OCI-LY3 (cell line): ENCODE measurements around the gene CACNB4.
A peak's percentile ranks its signal among the peaks of the same experiment; 100 is the strongest.
"Not testable (repeated sequence)": the region's sequence is repeated elsewhere in the genome, so short reads cannot be mapped to it uniquely, and the experiment has no call there.

Experiments used
- H2AFZ ChIP-seq: fragments of 200-600, 300-600 bp; shearing (Covaris generic); 2 replicates; pipeline ENCODE4 v1.6.0; 2014; ENCODE audit warnings: antibody characterized with exemption, low read depth, low read length
- H3K27ac ChIP-seq: fragments of 200-600, 300-600 bp; sonication (generic); 2 replicates; pipeline ENCODE4 v1.5.1; 2014; ENCODE audit warnings: mild to moderate bottlenecking, low read length, moderate library complexity, mixed read lengths
- H3K27me3 ChIP-seq: fragments of 200-600, 300-600 bp; sonication (generic); 2 replicates; pipeline ENCODE4 v1.6.1; 2014; ENCODE audit warnings: low read depth, low read length, mixed read lengths
- H3K36me3 ChIP-seq: fragments of 200-600, 300-600 bp; sonication (generic); replicated peaks from 2 replicates; pipeline ENCODE3; 2014; ENCODE audit warnings: low read depth, low read length, mixed read lengths
- H3K4me1 ChIP-seq: fragments of 300-600, 200-600 bp; sonication (generic); 2 replicates; pipeline ENCODE4 v1.6.1; 2014; ENCODE audit warnings: low read length, mixed read lengths
- H3K4me2 ChIP-seq: fragments of 200-600, 300-600 bp; sonication (generic); 2 replicates; pipeline ENCODE4 v1.6.1; 2014; ENCODE audit warnings: low read length, mixed read lengths
- H3K4me3 ChIP-seq: fragments of 300-600, 200-600 bp; sonication (generic); 2 replicates; pipeline ENCODE4 v1.5.1; 2014; ENCODE audit warnings: antibody characterized with exemption, mild to moderate bottlenecking, low read length, moderate library complexity
- H3K79me2 ChIP-seq: fragments of 300-600, 200-600 bp; shearing (Covaris generic); 2 replicates; pipeline ENCODE4 v1.6.1; 2014; ENCODE audit warnings: mild to moderate bottlenecking, low read length, mixed read lengths
- H3K9ac ChIP-seq: fragments of 300-600, 200-600 bp; shearing (Covaris generic); 2 replicates; pipeline ENCODE4 v1.6.0; 2014; ENCODE audit warnings: mild to moderate bottlenecking, low read length, moderate library complexity
- H3K9me3 ChIP-seq: fragments of 200-600, 300-600 bp; shearing (Covaris generic); 2 replicates; pipeline ENCODE4 v1.6.1; 2014; ENCODE audit warnings: low read length, mixed read lengths; ENCODE audit not compliant: insufficient read depth
- H4K20me1 ChIP-seq: fragments of 200-600, 300-600 bp; sonication (generic); 2 replicates; pipeline ENCODE4 v1.6.1; 2016; ENCODE audit warnings: low read length, mixed read lengths; ENCODE audit not compliant: insufficient read depth
- CTCF ChIP-seq: fragments of 200-600, 300-600 bp; sonication (generic); IDR thresholded peaks from 2 replicates; pipeline ENCODE4 v1.5.1; 2014; ENCODE audit warnings: antibody characterized with exemption, low read length, low read depth
- EZH2phosphoT487 ChIP-seq: fragments of 200-600 bp; shearing (Covaris generic); IDR thresholded peaks from 2 replicates; pipeline ENCODE4 v1.6.1; 2018; ENCODE audit warnings: antibody characterized with exemption, mixed run types, low read depth

Gene CACNB4

GRCh38 chr2:152005607-152006006 is 93.2 kb downstream of the CACNB4 start:
- H3K4me3 ChIP-seq: no peak overlapping the region
- no peak overlapping the region for H3K4me2 ChIP-seq
- H3K4me1 ChIP-seq: peaks cover 16% of the 10 kb centered on the region
- no peak overlapping the region for H2AFZ ChIP-seq
- H3K9ac ChIP-seq: no peak overlapping the region
- H4K20me1 ChIP-seq: no peaks in the 10 kb centered on the region
- peaks cover 8% of the 10 kb centered on the region for H3K27me3 ChIP-seq
- no peaks in the 10 kb centered on the region for H3K79me2 ChIP-seq
- no peak overlapping the region for H3K27ac ChIP-seq
- no peaks in the 10 kb centered on the region for H3K9me3 ChIP-seq
- TF ChIP-seq EZH2phosphoT487 (no peak), CTCF (no peak)
- H3K36me3 ChIP-seq: no peaks in the 10 kb centered on the region

- not testable (repeated sequence) for H3K9me3 ChIP-seq, H4K20me1 ChIP-seq, H2AFZ ChIP-seq, H3K79me2 ChIP-seq, H3K9ac ChIP-seq, H3K27ac ChIP-seq, H3K27me3 ChIP-seq, H3K4me3 ChIP-seq, H3K4me2 ChIP-seq, H3K36me3 ChIP-seq
- peaks cover 16% of the 10 kb centered on the region for H3K4me1 ChIP-seq
These were observed 95.6 kb downstream of the CACNB4 start for GRCh38 chr2:152003283-152003682.

- H3K79me2 ChIP-seq: no peaks in the 10 kb centered on the region
- H3K36me3 ChIP-seq: no peaks in the 10 kb centered on the region
- no peak overlapping the region for H3K27ac ChIP-seq
- peaks cover 16% of the 10 kb centered on the region for H3K27me3 ChIP-seq
- H3K9me3 ChIP-seq: no peaks in the 10 kb centered on the region
- no peaks in the 10 kb centered on the region for H4K20me1 ChIP-seq
- H3K4me2 ChIP-seq: no peak overlapping the region; the same call in 1 of the 2 replicates
- no peak overlapping the region for H2AFZ ChIP-seq
- H3K4me1 ChIP-seq: peaks cover 3% of the 10 kb centered on the region
- TF ChIP-seq CTCF (peak; percentile 84), EZH2phosphoT487 (no peak)
- H3K4me3 ChIP-seq: no peak overlapping the region
- no peak overlapping the region for H3K9ac ChIP-seq
These were observed 99.8 kb downstream of the CACNB4 start for GRCh38 chr2:151999053-151999452.

GRCh38 chr2:151996243-151997003 is 102.4 kb downstream of the CACNB4 start:
- Histone ChIP-seq H3K9me3 (no peaks in the 10 kb centered on the region), H3K27ac (no peak overlapping the region), H2AFZ (no peak overlapping the region), H3K79me2 (no peaks in the 10 kb centered on the region), H4K20me1 (no peaks in the 10 kb centered on the region), H3K4me1 (no peaks in the 10 kb centered on the region), H3K4me3 (no peak overlapping the region), H3K36me3 (no peaks in the 10 kb centered on the region), H3K9ac (no peak overlapping the region), H3K4me2 (no peak overlapping the region), H3K27me3 (peaks cover 21% of the 10 kb centered on the region)
- no peak for TF ChIP-seq CTCF
- TF ChIP-seq EZH2phosphoT487: no peak
